Measurements from ENCODE around the gene VCY1B.
"Not testable (repeated sequence)": the region's sequence is repeated elsewhere in the genome, so short reads cannot be mapped to it uniquely, and the experiment has no call there.

VCY1B gene

DNA sequence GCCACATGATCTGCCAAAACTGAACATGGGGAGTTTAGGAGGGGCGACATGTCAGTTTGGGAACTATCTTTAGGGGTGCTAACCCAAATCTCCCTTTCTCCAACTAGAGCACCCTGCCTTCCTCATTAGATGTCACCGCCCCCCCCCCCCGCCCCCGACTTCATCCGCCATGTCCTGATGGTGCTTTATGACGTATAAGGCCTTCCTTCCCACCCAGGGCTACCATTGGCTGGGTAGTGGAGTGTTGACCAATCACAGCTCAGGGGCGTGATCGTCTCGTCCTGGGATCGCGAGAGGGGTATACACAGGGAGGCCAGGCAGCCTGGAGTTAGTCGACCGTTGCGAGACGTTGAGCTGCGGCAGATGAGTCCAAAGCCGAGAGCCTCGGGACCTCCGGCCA is at the start of gene VCY1B:
VCY1B (plus strand) TSS at position 301 of the 400 bp plus-strand sequence; CDS start at position 364, 63 bp downstream.
- DNase-seq (ENCODE audit: low spot score) = not testable (repeated sequence)

DNA sequence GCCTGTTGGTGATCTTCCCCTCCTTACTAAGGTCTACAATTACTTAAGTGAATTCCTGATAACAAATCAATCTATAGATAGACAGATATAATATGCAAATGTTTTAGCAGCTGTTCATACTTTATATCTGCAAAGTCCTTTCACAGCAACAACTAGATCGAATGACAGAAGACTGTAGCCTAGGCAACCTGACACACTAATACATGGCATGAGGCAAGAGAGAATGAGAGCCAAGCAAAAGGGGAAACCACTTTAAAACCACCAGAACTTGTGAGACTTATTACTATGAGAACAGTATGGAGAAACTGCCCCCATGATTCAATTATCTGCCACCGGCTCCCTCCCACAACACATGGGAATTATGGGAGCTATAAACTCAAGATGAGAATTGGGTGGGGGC is 44.1 kb upstream of the VCY1B start:
- DNase-seq (ENCODE audit: low spot score) = not testable (repeated sequence)

DNA sequence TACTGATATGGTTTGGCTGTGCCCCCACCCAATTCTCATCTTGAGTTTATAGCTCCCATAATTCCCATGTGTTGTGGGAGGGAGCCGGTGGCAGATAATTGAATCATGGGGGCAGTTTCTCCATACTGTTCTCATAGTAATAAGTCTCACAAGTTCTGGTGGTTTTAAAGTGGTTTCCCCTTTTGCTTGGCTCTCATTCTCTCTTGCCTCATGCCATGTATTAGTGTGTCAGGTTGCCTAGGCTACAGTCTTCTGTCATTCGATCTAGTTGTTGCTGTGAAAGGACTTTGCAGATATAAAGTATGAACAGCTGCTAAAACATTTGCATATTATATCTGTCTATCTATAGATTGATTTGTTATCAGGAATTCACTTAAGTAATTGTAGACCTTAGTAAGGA is 25.6 kb upstream of the VCY1B start:
- not testable (repeated sequence) for DNase-seq (ENCODE audit: low spot score)

DNA sequence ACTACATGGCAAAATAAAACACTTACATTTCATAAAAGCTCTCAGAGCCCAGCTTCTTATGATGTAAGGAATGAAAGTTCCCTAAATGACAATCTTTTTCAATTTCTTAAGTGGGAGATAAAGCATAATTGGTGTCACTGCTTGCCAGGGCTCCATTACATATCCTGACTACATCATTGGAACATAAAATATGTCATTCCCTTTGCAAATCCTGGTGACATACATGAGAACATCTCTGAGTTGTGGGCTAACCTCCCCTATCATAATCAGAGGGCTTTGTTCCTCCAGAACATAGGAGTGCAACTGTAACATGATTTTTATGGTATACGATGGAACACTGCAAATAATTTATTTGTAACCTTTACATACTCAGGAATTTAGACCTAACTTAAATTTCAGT is 29.9 kb downstream of the VCY1B start:
- no peak for DNase-seq (ENCODE audit: low spot score)
